Measurements from ENCODE around the gene TIMP1. TPM values are rescaled to one million over a fixed set of nuclear protein-coding genes. Genes with fewer than 3 reads are reported as not detected.

The TIMP1 gene
- polyA plus RNA-seq, 1 donor (not counting 4 experiments of a cell fraction or from before 2014, with no cell fraction given), result 151 TPM

DNA sequence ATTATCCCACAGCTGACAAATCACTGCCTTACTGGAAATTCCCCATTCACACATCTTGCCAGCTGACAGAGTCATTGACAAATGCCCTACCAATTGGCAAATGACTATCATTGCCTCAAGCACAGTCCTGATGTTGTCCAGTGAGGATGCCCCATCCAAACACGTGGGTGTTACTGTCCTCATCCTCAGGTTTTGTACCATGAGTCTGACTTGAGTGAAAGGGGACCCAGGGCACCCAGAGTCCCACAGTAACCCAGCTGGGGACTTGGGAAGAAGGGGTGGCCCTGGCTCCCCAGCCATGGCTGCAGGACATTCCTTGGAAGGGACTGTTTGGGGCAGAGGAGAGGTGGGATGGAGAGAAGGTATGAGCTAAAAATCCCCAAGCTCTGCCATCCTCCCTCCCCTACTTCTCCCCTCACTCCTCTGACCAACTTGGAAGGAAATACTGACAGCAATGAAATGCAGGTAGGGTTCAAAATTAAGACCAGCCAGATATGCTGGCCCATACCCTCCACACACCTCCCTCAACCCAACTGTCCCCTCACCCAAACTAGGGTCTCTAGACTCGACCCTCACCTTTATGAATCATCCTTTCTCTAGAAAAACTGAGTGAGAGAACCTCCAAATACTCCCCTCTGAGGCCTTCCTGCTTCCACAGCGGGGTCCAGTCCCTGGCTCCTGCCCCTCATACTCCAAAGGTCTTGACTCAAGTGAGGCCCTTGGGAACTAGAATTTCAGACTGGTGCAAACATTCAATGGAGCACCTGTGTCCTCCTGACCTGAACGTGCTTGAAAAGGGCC lies 5.1 kb downstream of the TIMP1 start:
- FAIRE-seq (no peak), DNase-seq (ENCODE audit: low read depth, low spot score) (no peak)
- Histone ChIP-seq H3K27me3 (ENCODE audit: control insufficient read depth, extremely low read depth, insufficient read depth, low read length) (no peaks in the 10 kb centered on the region), H4K20me1 (ENCODE audit: control insufficient read depth, extremely low read depth, insufficient read depth, low read length) (no peaks in the 10 kb centered on the region), H3K4me2 (ENCODE audit: control insufficient read depth, extremely low read depth, insufficient read depth, low read depth, low read length) (no peak overlapping the region), H3K9ac (ENCODE audit: control insufficient read depth, extremely low read depth, insufficient read depth, low read length) (no peak overlapping the region), H3K4me3 (ENCODE audit: control insufficient read depth in 2 of 3, extremely low read depth in 1 of 3, insufficient read depth in 2 of 3, low read depth in 1 of 3, low read length in 3 of 3) (no peak overlapping the region), H3K27ac (ENCODE audit: control insufficient read depth, insufficient read depth, low read length) (no peak overlapping the region), H3K36me3 (ENCODE audit: control insufficient read depth in 2 of 2, extremely low read depth in 1 of 2, insufficient read depth in 2 of 2, low read length in 2 of 2) (peaks cover 0 to 10% of the 10 kb centered on the region in 2 experiments), H3K9me1 (ENCODE audit: control insufficient read depth, extremely low read depth, insufficient read depth, low read length) (no peaks in the 10 kb centered on the region), H3K79me2 (ENCODE audit: control insufficient read depth, insufficient read depth, low read length) (no peaks in the 10 kb centered on the region), H3K4me1 (ENCODE audit: control insufficient read depth, extremely low read depth, insufficient read depth, low read length) (peaks cover 2% of the 10 kb centered on the region), H3K9me3 (ENCODE audit: control insufficient read depth, low read depth, low read length) (no peaks in the 10 kb centered on the region), H2AFZ (ENCODE audit: control insufficient read depth, low read length) (no peak overlapping the region)
- dilution Hi-C loops (cut with MboI; ENCODE audit: extremely low pct_ligation_motif_present, low sequenced_read_pairs), result no loop called here
- TF ChIP-seq, protein P1, sequence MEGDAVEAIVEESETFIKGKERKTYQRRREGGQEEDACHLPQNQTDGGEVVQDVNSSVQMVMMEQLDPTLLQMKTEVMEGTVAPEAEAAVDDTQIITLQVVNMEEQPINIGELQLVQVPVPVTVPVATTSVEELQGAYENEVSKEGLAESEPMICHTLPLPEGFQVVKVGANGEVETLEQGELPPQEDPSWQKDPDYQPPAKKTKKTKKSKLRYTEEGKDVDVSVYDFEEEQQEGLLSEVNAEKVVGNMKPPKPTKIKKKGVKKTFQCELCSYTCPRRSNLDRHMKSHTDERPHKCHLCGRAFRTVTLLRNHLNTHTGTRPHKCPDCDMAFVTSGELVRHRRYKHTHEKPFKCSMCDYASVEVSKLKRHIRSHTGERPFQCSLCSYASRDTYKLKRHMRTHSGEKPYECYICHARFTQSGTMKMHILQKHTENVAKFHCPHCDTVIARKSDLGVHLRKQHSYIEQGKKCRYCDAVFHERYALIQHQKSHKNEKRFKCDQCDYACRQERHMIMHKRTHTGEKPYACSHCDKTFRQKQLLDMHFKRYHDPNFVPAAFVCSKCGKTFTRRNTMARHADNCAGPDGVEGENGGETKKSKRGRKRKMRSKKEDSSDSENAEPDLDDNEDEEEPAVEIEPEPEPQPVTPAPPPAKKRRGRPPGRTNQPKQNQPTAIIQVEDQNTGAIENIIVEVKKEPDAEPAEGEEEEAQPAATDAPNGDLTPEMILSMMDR (optimal IDR thresholded peaks at IDR 0.05 in 1 of 3, IDR thresholded peaks at IDR 0.05 in 1 of 3, conservative IDR thresholded peaks at IDR 0.05 in 1 of 3; ENCODE audit: extremely low read depth in 1 of 3, insufficient read depth in 2 of 3, low read length in 3 of 3), result no peak
- no peak for TF ChIP-seq EZH2 (IDR thresholded peaks at IDR 0.05; ENCODE audit: low read length)

- Histone ChIP-seq H3K36me3 (ENCODE audit: control insufficient read depth in 2 of 2, extremely low read depth in 1 of 2, insufficient read depth in 2 of 2, low read length in 2 of 2) (peaks cover 0 to 10% of the 10 kb centered on the region in 2 experiments), H3K4me1 (ENCODE audit: control insufficient read depth, extremely low read depth, insufficient read depth, low read length) (peaks cover 2% of the 10 kb centered on the region), H3K4me2 (ENCODE audit: control insufficient read depth, extremely low read depth, insufficient read depth, low read depth, low read length) (no peak overlapping the region), H3K9ac (ENCODE audit: control insufficient read depth, extremely low read depth, insufficient read depth, low read length) (no peak overlapping the region), H4K20me1 (ENCODE audit: control insufficient read depth, extremely low read depth, insufficient read depth, low read length) (no peaks in the 10 kb centered on the region), H2AFZ (ENCODE audit: control insufficient read depth, low read length) (no peak overlapping the region), H3K9me3 (ENCODE audit: control insufficient read depth, low read depth, low read length) (no peaks in the 10 kb centered on the region), H3K79me2 (ENCODE audit: control insufficient read depth, insufficient read depth, low read length) (no peaks in the 10 kb centered on the region), H3K4me3 (ENCODE audit: control insufficient read depth in 2 of 3, extremely low read depth in 1 of 3, insufficient read depth in 2 of 3, low read depth in 1 of 3, low read length in 3 of 3) (no peak overlapping the region), H3K9me1 (ENCODE audit: control insufficient read depth, extremely low read depth, insufficient read depth, low read length) (no peaks in the 10 kb centered on the region), H3K27me3 (ENCODE audit: control insufficient read depth, extremely low read depth, insufficient read depth, low read length) (no peaks in the 10 kb centered on the region), H3K27ac (ENCODE audit: control insufficient read depth, insufficient read depth, low read length) (no peak overlapping the region)
- FAIRE-seq (no peak), DNase-seq (ENCODE audit: low read depth, low spot score) (no peak)
- no peak for TF ChIP-seq EZH2 (IDR thresholded peaks at IDR 0.05; ENCODE audit: low read length)
- TF ChIP-seq, protein P1 (optimal IDR thresholded peaks at IDR 0.05 in 1 of 3, IDR thresholded peaks at IDR 0.05 in 1 of 3, conservative IDR thresholded peaks at IDR 0.05 in 1 of 3; ENCODE audit: extremely low read depth in 1 of 3, insufficient read depth in 2 of 3, low read length in 3 of 3), result no peak
- dilution Hi-C loops (cut with MboI; ENCODE audit: extremely low pct_ligation_motif_present, low sequenced_read_pairs), result no loop called here
These were observed 5.9 kb downstream of the TIMP1 start for GRCh38 chrX:47587906-47588735.
